ENCODE results near the gene BCL2A1. TPM values are rescaled to one million over a fixed set of nuclear protein-coding genes. Genes with fewer than 3 reads are reported as not detected.

BCL2A1 gene
- total and polyA plus RNA-seq, 4 donors = 0.50 to 2.9 (median 1.2) TPM

- TF ChIP-seq HNF4G (IDR thresholded peaks at IDR 0.05) = no peak
- no peak for TF ChIP-seq EGR1 (IDR thresholded peaks at IDR 0.05; ENCODE audit: low read depth in 2 of 2)
- TF ChIP-seq RAD21 (IDR thresholded peaks at IDR 0.05) = no peak
- TF ChIP-seq CTCF (IDR thresholded peaks at IDR 0.05; ENCODE audit: low read depth, low read length, missing input control) = no peak
- TF ChIP-seq REST (IDR thresholded peaks at IDR 0.05) = no peak
- TF ChIP-seq SP1 (IDR thresholded peaks at IDR 0.05) = no peak
- TF ChIP-seq GABPA (IDR thresholded peaks at IDR 0.05 in 1 of 2, conservative IDR thresholded peaks at IDR 0.05 in 1 of 2) = no peak
- TF ChIP-seq FOXA2 (IDR thresholded peaks at IDR 0.05) = no peak
- TF ChIP-seq ZBTB33 (IDR thresholded peaks at IDR 0.05) = no peak
- TF ChIP-seq HNF4A (conservative IDR thresholded peaks at IDR 0.05) = no peak
- no peak for TF ChIP-seq JUND (IDR thresholded peaks at IDR 0.05)
- no peak for TF ChIP-seq RXRA (IDR thresholded peaks at IDR 0.05)
- TF ChIP-seq YY1 (IDR thresholded peaks at IDR 0.05) = no peak
- TF ChIP-seq TAF1 (conservative IDR thresholded peaks at IDR 0.05) = no peak
- TF ChIP-seq ATF3 (IDR thresholded peaks at IDR 0.05) = no peak
- TF ChIP-seq MAX (IDR thresholded peaks at IDR 0.05) = no peak
- no peak for TF ChIP-seq FOXA1 (IDR thresholded peaks at IDR 0.05)
- no peak for TF ChIP-seq NR2F2 (IDR thresholded peaks at IDR 0.05)
- no peak overlapping the region for H3K9ac ChIP-seq (ENCODE audit: low read depth in 1 of 2, low read length in 2 of 2)
- no peaks in the 10 kb centered on the region for H3K27me3 ChIP-seq (ENCODE audit: control insufficient read depth in 4 of 4, insufficient read depth in 4 of 4, low read length in 3 of 4)
- H3K4me1 ChIP-seq (ENCODE audit: control insufficient read depth in 4 of 4, insufficient read depth in 4 of 4, low read length in 3 of 4) = no peaks in the 10 kb centered on the region
- no peak for DNase-seq (ENCODE audit: low spot score)
- H3K36me3 ChIP-seq (ENCODE audit: control insufficient read depth in 4 of 4, insufficient read depth in 3 of 4, low read depth in 1 of 4, low read length in 3 of 4) = no peaks in the 10 kb centered on the region
- 78% methylated on average over 6 of the region's 6 CpGs for WGBS
- H3K4me3 ChIP-seq (ENCODE audit: low read depth in 1 of 3, low read length in 3 of 3) = no peak overlapping the region
- H3K9me3 ChIP-seq (ENCODE audit: control insufficient read depth in 4 of 4, low read length in 3 of 4) = no peaks in the 10 kb centered on the region
- no peak overlapping the region for H3K27ac ChIP-seq (ENCODE audit: low read depth in 1 of 2, low read length in 2 of 2)
Observed at GRCh38 chr15:80012060-80012726, 41.2 kb upstream of the BCL2A1 start.

Measured in liver (tissue), 9 donors.